ENCODE data around the gene REL.
"Not testable (repeated sequence)": the region's sequence is repeated elsewhere in the genome, so short reads cannot be mapped to it uniquely, and the experiment has no call there.

Gene REL

GRCh38 chr2:60867848-60868247, 13.5 kb upstream of the REL start:
- DNase-seq (ENCODE audit: low spot score), result peak; percentile 25

GRCh38 chr2:60868589-60869273, 12.6 kb upstream of the REL start:
- no peak for DNase-seq (ENCODE audit: low spot score)

- no peak for DNase-seq (ENCODE audit: low spot score)
These were observed 8.9 kb upstream of the REL start for GRCh38 chr2:60872510-60872928.

GRCh38 chr2:60873381-60873780, 8.0 kb upstream of the REL start:
- DNase-seq (ENCODE audit: low spot score), result no peak

- DNase-seq (ENCODE audit: low spot score), result no peak
These were observed 5.9 kb upstream of the REL start for GRCh38 chr2:60875520-60875919.

- no peak for DNase-seq (ENCODE audit: low spot score)
These were observed 729 bp upstream of the REL start for GRCh38 chr2:60880643-60881046.

- DNase-seq (ENCODE audit: low spot score), result peak; percentile 19
These were observed 1.8 kb downstream of the REL start for GRCh38 chr2:60882971-60883753.

- DNase-seq (ENCODE audit: low spot score), result no peak
These were observed 2.5 kb downstream of the REL start for GRCh38 chr2:60883896-60884295.

- no peak for DNase-seq (ENCODE audit: low spot score)
These were observed 3.4 kb downstream of the REL start for GRCh38 chr2:60884800-60885199.

GRCh38 chr2:60885683-60886082, 4.3 kb downstream of the REL start:
- DNase-seq (ENCODE audit: low spot score), result no peak

GRCh38 chr2:60886991-60887390, 5.6 kb downstream of the REL start:
- DNase-seq (ENCODE audit: low spot score), result no peak

GRCh38 chr2:60888853-60889252, 7.5 kb downstream of the REL start:
- DNase-seq (ENCODE audit: low spot score), result no peak

- DNase-seq (ENCODE audit: low spot score), result not testable (repeated sequence)
These were observed 8.4 kb downstream of the REL start for GRCh38 chr2:60889581-60890392.

GRCh38 chr2:60890393-60890707, 9.0 kb downstream of the REL start:
- no peak for DNase-seq (ENCODE audit: low spot score)

GRCh38 chr2:60891180-60891579, 9.8 kb downstream of the REL start:
- DNase-seq (ENCODE audit: low spot score), result no peak

- DNase-seq (ENCODE audit: low spot score), result no peak
These were observed 17.2 kb downstream of the REL start for GRCh38 chr2:60898567-60898966.

- no peak for DNase-seq (ENCODE audit: low spot score)
These were observed 18.0 kb downstream of the REL start for GRCh38 chr2:60899230-60899891.

- no peak for DNase-seq (ENCODE audit: low spot score)
These were observed 18.5 kb downstream of the REL start for GRCh38 chr2:60899892-60900249.

- DNase-seq (ENCODE audit: low spot score), result not testable (repeated sequence)
These were observed 19.9 kb downstream of the REL start for GRCh38 chr2:60901296-60901695.

GRCh38 chr2:60905867-60906266, 24.5 kb downstream of the REL start:
- DNase-seq (ENCODE audit: low spot score), result not testable (repeated sequence)

GRCh38 chr2:60906395-60906794, 25.0 kb downstream of the REL start:
- no peak for DNase-seq (ENCODE audit: low spot score)

- DNase-seq (ENCODE audit: low spot score), result no peak
These were observed 26.0 kb downstream of the REL start for GRCh38 chr2:60907329-60907728.

Data from putamen (tissue), 1 donor.